VCaP (cell line): ENCODE data around the gene GLP2R.

Source experiments
- H3K27ac ChIP-seq: fragments of 450-650 bp; 2 replicates; pipeline ENCODE4 v1.5.1; 2017
- CTCF ChIP-seq: fragments of 450-650 bp; conservative IDR thresholded peaks from 2 replicates; pipeline ENCODE4 v1.5.1; 2017; ENCODE audit warnings: mild to moderate bottlenecking, moderate library complexity

Gene GLP2R

DNA sequence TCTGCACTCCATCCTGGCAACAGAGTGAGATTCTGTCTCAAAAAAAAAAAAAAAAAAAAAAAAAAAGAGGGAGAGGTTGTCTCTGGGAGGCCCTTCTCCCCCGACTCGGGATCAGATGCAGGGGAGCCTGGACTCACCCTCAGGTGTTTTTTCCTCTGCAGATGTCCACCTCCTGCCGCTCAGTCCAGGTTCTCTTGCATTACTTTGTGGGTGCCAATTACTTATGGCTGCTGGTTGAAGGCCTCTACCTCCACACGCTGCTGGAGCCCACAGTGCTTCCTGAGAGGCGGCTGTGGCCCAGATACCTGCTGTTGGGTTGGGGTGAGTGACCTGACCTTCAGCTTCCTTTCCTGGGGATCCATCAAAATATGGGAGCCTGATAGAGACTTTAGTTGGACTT lies 34.1 kb downstream of the GLP2R start:
- no peak for TF ChIP-seq CTCF
- H3K27ac ChIP-seq, result no peak overlapping the region

GRCh38 chr17:9860851-9861250 lies 35.1 kb downstream of the GLP2R start:
- H3K27ac ChIP-seq, result no peak overlapping the region
- no peak for TF ChIP-seq CTCF

DNA sequence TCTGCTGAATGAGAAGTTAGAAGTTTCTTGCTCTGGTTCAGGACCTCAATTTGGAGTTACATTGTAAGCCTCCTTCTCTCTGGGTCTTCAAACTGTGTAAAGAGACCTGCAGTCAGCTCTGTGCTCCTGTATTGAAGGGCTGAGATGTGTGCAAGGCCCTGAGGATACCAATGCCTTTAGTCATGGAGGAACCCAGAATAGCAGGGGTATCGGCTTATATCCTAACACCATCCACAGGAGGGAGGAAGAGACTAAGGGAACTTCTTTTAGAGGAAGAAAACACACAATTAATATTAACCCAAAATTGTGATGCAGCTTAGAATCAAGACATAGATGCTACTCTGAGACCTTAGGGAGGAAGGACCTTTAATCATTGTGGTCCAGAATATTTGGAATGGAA lies 36.5 kb downstream of the GLP2R start:
- no peak for TF ChIP-seq CTCF
- no peak overlapping the region for H3K27ac ChIP-seq

DNA sequence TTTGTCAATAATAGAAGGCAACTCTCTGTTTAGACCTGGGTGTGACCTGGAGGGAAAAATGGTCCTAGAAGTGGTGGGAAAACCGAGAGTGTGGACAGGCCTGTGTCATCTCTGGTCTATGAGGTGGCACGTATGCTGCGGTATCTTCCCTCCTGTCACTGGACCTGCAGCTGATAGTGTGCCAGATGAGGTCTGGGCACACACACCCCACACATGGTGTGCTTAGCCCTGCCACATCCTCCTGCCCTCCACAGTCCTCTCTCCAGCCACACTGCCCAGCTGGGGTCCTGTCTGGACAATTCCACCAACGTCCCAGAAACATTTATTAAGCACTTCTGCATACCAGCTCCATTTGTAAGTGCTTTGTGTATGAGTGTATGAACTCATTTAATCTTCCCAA lies 37.2 kb downstream of the GLP2R start:
- H3K27ac ChIP-seq, result no peak overlapping the region
- TF ChIP-seq CTCF, result no peak

DNA sequence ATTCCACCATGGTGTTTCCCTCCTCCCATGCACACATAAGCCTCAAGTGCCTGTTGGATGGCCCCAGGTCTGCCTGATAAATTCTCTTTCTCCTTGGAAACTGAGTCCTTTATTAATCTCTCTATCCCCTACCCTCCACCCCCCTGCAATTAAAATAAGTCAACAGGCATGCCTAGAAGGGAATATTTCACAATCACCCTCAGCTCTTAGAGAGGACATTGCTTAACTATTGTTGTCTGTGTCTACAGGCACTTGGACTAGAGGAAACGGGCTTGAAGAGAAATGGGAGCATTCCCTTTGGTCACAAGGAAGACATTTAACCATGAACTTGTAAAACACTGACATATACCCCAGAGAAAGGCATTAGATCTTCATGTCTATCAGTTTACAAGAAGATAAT lies 39.9 kb downstream of the GLP2R start:
- H3K27ac ChIP-seq, result no peak overlapping the region
- TF ChIP-seq CTCF, result no peak

DNA sequence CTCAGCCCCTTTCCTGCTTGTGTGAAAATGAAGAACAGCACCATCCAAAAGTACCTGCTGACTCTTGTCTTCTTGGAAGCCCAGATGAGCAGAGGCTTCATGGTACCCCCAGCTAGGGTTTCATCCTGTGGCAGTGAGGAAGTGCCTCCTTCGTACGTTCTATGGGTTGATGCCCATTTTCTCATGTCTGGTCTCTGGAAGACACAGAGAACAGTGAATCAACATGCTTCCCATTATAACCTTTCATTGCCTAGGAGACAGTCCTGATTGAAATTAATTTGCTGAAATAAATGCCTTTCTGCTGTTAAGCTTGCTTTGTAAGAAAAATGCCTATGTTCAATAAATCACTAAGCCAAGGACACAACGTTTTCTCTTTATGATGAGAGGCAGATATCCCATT lies 42.8 kb downstream of the GLP2R start:
- TF ChIP-seq CTCF, result no peak

DNA sequence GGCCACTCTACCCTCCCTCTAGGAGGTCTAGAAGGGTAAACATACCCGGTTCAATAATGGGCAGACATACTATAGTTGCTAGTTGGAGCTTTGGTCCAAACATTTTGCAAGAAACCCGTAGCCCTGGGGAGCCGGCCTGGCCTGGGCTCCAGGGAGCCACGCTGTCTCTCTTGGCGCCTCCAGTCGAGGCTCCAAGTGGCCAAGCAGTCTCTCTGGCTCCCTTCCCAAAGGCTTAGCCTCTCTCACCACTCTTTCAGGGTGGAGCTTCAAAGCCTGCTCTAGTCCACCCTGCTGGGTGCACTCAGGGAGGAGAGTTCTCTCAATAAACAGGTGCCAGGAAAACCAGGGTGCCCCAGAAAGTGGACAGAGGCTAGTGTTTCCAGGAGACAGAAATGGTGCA lies 47.1 kb downstream of the GLP2R start:
- no peak overlapping the region for H3K27ac ChIP-seq
- no peak for TF ChIP-seq CTCF

More for the DNA sequence above, 42.8 kb downstream of the GLP2R start:
- H3K27ac ChIP-seq, result no peak overlapping the region

DNA sequence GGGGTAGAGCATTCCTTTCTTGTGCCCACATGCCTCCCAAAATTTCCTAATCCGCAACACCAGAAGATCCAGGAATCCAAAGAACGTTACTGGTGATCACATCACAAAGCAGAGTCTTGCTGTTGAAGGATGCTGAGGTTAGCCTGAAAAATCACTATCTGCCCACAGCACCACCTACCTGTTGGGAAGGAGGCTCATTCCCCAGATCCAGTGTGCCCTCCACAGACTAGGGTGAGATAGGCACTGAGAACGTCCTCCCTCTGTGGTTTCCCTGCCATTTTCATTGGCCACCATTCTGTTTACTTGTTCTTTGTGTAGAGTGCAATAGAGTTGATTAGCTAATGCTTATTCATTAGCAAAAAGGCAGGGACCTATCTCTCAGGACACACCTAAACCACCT lies 49.0 kb downstream of the GLP2R start:
- H3K27ac ChIP-seq, result no peak overlapping the region
- no peak for TF ChIP-seq CTCF
